ENCODE results near the gene FBXW12. TPM values are rescaled to one million over a fixed set of nuclear protein-coding genes. Genes with fewer than 3 reads are reported as not detected.

FBXW12 gene
- total RNA-seq, 1 experiment from 2014 or later: not detected

- TF ChIP-seq POLR2AphosphoS5 (IDR thresholded peaks at IDR 0.05; ENCODE audit: low read depth, low read length): no peak
Measured at GRCh38 chr3:48397767-48398681, 26.0 kb downstream of the FBXW12 start (continued).

- Histone ChIP-seq H4K20me1 (ENCODE audit: insufficient read depth) (no peaks in the 10 kb centered on the region), H3K4me3 (replicated peaks in 1 of 2; ENCODE audit: low read depth in 1 of 2, low read length in 2 of 2) (no peak overlapping the region), H3K9ac (ENCODE audit: low read length) (no peak overlapping the region), H3K36me3 (ENCODE audit: control insufficient read depth in 1 of 2, insufficient read depth in 2 of 2, low read length in 2 of 2) (no peaks in the 10 kb centered on the region), H3K9me2 (ENCODE audit: insufficient read depth) (no peaks in the 10 kb centered on the region), H3K27ac (ENCODE audit: low read depth, low read length) (no peak overlapping the region), H3K9me3 (ENCODE audit: control insufficient read depth in 1 of 2, insufficient read depth in 1 of 2, low read depth in 1 of 2, low read length in 2 of 2) (no peaks in the 10 kb centered on the region), H3K4me1 (ENCODE audit: control insufficient read depth in 1 of 2, insufficient read depth in 2 of 2, low read length in 2 of 2) (peaks cover 14 to 26% of the 10 kb centered on the region in 2 experiments), H3K79me2 (ENCODE audit: insufficient read depth, low read length) (no peaks in the 10 kb centered on the region), H2AFZ (ENCODE audit: low read depth, low read length, poor library complexity, severe bottlenecking) (no peak overlapping the region), H3K27me3 (ENCODE audit: insufficient read depth, low read length) (no peaks in the 10 kb centered on the region), H3K4me2 (ENCODE audit: low read length) (no peak overlapping the region)
- TF ChIP-seq FOSL1 (IDR thresholded peaks at IDR 0.05; ENCODE audit: low read depth) (no peak), SP1 (IDR thresholded peaks at IDR 0.05; ENCODE audit: low read depth) (no peak), RAD21 (IDR thresholded peaks at IDR 0.05; ENCODE audit: low read depth) (no peak), ELF1 (IDR thresholded peaks at IDR 0.05; ENCODE audit: borderline replicate concordance, low read depth) (no peak), EZH2 (IDR thresholded peaks at IDR 0.05) (no peak), REST (IDR thresholded peaks at IDR 0.05; ENCODE audit: low read depth) (no peak), EGR1 (IDR thresholded peaks at IDR 0.05; ENCODE audit: low read depth) (no peak), JUND (IDR thresholded peaks at IDR 0.05) (no peak), CEBPB (IDR thresholded peaks at IDR 0.05; ENCODE audit: low read depth) (no peak), POLR2AphosphoS5 (IDR thresholded peaks at IDR 0.05; ENCODE audit: low read depth, low read length) (no peak), ZFX (IDR thresholded peaks at IDR 0.05) (no peak), SIN3A (IDR thresholded peaks at IDR 0.05; ENCODE audit: low read depth) (no peak), YY1 (IDR thresholded peaks at IDR 0.05; ENCODE audit: extremely low read depth, insufficient replicate concordance, low read depth, low read length) (no peak)
- TF ChIP-seq, protein P1, sequence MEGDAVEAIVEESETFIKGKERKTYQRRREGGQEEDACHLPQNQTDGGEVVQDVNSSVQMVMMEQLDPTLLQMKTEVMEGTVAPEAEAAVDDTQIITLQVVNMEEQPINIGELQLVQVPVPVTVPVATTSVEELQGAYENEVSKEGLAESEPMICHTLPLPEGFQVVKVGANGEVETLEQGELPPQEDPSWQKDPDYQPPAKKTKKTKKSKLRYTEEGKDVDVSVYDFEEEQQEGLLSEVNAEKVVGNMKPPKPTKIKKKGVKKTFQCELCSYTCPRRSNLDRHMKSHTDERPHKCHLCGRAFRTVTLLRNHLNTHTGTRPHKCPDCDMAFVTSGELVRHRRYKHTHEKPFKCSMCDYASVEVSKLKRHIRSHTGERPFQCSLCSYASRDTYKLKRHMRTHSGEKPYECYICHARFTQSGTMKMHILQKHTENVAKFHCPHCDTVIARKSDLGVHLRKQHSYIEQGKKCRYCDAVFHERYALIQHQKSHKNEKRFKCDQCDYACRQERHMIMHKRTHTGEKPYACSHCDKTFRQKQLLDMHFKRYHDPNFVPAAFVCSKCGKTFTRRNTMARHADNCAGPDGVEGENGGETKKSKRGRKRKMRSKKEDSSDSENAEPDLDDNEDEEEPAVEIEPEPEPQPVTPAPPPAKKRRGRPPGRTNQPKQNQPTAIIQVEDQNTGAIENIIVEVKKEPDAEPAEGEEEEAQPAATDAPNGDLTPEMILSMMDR (IDR thresholded peaks at IDR 0.05 in 2 of 3, conservative IDR thresholded peaks at IDR 0.05 in 1 of 3; ENCODE audit: borderline replicate concordance in 1 of 3, insufficient read depth in 1 of 3, low read depth in 2 of 3, low read length in 2 of 3): no peak
- TF ChIP-seq, protein P2, sequence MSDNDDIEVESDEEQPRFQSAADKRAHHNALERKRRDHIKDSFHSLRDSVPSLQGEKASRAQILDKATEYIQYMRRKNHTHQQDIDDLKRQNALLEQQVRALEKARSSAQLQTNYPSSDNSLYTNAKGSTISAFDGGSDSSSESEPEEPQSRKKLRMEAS (IDR thresholded peaks at IDR 0.05): no peak
- TF ChIP-seq, protein P3, sequence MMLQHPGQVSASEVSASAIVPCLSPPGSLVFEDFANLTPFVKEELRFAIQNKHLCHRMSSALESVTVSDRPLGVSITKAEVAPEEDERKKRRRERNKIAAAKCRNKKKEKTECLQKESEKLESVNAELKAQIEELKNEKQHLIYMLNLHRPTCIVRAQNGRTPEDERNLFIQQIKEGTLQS (IDR thresholded peaks at IDR 0.05): no peak
- DNase-seq (ENCODE audit: low read depth, low spot score) (no peak), ATAC-seq (no peak)
- CTCF ChIA-PET: interaction anchor here (0.7 to 8.0 kb wide), 4 partner anchors 36 to 158 kb away, joined by 3 to 386 read pairs (median 16); partner anchors contain the start of gene PFKFB4
- RAD21 ChIA-PET (ENCODE audit: low non-redundant PET in 1 of 2, low total read pairs in 2 of 2, uncharacterized antibody in 2 of 2, unreplicated experiment in 2 of 2): interaction anchor here (4.0 to 4.1 kb wide), 2 partner anchors 37 kb away, joined by 54 to 59 read pairs; no protein-coding TSS in a partner anchor
- no TSS peak for BruUV-seq (replicated peaks)
- intact Hi-C loops (cut with micrococcal nuclease): no loop called here
- POLR2A ChIA-PET: no interaction called here
Measured at GRCh38 chr3:48398701-48399386, 26.8 kb downstream of the FBXW12 start.

All from HCT116 (cell line).